GM12878 (cell line): Measurements from ENCODE around the gene COL17A1. TPM values are rescaled to one million over a fixed set of nuclear protein-coding genes. Genes with fewer than 3 reads are reported as not detected.

Source experiments
- ATAC-seq: fragments of 200-7000 bp; cut with Tn5 transposase; 3 replicates; pipeline ENCODE4 v1.9.1; 2020; ENCODE audit warnings: mild to moderate bottlenecking, moderate library complexity
- BruUV-seq: library from RNA; stranded (reverse); fragments of 400-500 nt; replicated peaks from 2 replicates; lab custom pipeline; 2021; lab: Mats Ljungman, UMichigan
- CTCF ChIA-PET: fragments of 300-600 bp; sonication (Branson Sonifier 250); formaldehyde crosslinking; extraction: SDS; loops from one replicate; lab custom pipeline; 2021; ENCODE audit warnings: inconsistent platforms; lab: Yijun Ruan, JAX
- POLR2A ChIA-PET: fragments of 350-600 bp; formaldehyde crosslinking; extraction: SDS; loops from one replicate; lab custom pipeline; 2021; ENCODE audit warnings: inconsistent platforms; lab: Charles Lee
- RAD21 ChIA-PET: fragments of 300-600 bp; sonication (Branson Sonifier 250); formaldehyde crosslinking; loops from one replicate; lab custom pipeline; 2023; ENCODE audit warnings: antibody characterized with exemption; ENCODE audit not compliant: unreplicated experiment; lab: Charles Lee
- SMC1A ChIA-PET: fragments of 300-600 bp; sonication (Branson Sonifier 250); formaldehyde crosslinking; loops from one replicate; lab custom pipeline; 2023; ENCODE audit not compliant: unreplicated experiment, uncharacterized antibody; lab: Charles Lee
- DNase-seq: peaks from one replicate; pipeline ENCODE4 v3.0.0-alpha.2; 2011; ENCODE audit warnings: low read depth, low spot score
- FAIRE-seq: peaks from 3 replicates; lab custom pipeline; 2011; peaks lifted over from hg19 to GRCh38; lab: Jason Lieb, UNC
- H2AFZ ChIP-seq: 2 replicates; pipeline ENCODE4 v1.6.0; 2011; ENCODE audit warnings: low read depth, low read length, control low read depth; ENCODE audit not compliant: control insufficient read depth
- H3K27ac ChIP-seq: 2 replicates; pipeline ENCODE4 v1.5.1; 2011; ENCODE audit warnings: control low read depth; ENCODE audit not compliant: control insufficient read depth, insufficient read depth
- H3K27me3 ChIP-seq, 2 experiments: replicated peaks in 1 of 2; 2 replicates each; pipeline versions ENCODE4 v1.6.0 to v1.6.1; 2011; ENCODE audit warnings: low read length in 1 of 2; ENCODE audit not compliant: control insufficient read depth in 2 of 2, insufficient read depth in 2 of 2
- H3K36me3 ChIP-seq, 2 experiments: 2 replicates each; pipeline ENCODE4 v1.5.1; 2011; ENCODE audit warnings: low read length in 1 of 2; ENCODE audit not compliant: control insufficient read depth in 2 of 2, insufficient read depth in 2 of 2
- H3K4me1 ChIP-seq: 2 replicates; pipeline ENCODE4 v1.6.1; 2011; ENCODE audit warnings: mild to moderate bottlenecking, low read length, moderate library complexity, mixed read lengths; ENCODE audit not compliant: control insufficient read depth, insufficient read depth
- H3K4me2 ChIP-seq: 2 replicates; pipeline ENCODE4 v1.6.0; 2011; ENCODE audit warnings: control low read depth; ENCODE audit not compliant: control insufficient read depth, insufficient read depth
- H3K4me3 ChIP-seq: fragments of 200-600 bp; sonication (generic); 2 replicates; pipeline ENCODE4 v1.5.1; 2016
- H3K79me2 ChIP-seq: 2 replicates; pipeline ENCODE4 v1.6.0; 2011; ENCODE audit warnings: low read length; ENCODE audit not compliant: control insufficient read depth, insufficient read depth
- H3K9ac ChIP-seq: 2 replicates; pipeline ENCODE4 v1.8.0; 2011; ENCODE audit warnings: low read length, control low read depth, mixed read lengths; ENCODE audit not compliant: control insufficient read depth, insufficient read depth
- H3K9me3 ChIP-seq: replicated peaks from 3 replicates; pipeline ENCODE4 v1.5.1; 2011; ENCODE audit warnings: mild to moderate bottlenecking, low read length; ENCODE audit not compliant: control insufficient read depth, insufficient read depth
- H4K20me1 ChIP-seq: 2 replicates; pipeline ENCODE4 v1.6.0; 2011; ENCODE audit not compliant: control insufficient read depth, insufficient read depth
- BCLAF1 ChIP-seq: fragments of 450-650 bp; IDR thresholded peaks from 2 replicates; pipeline ENCODE4 v1.6.1; 2017; ENCODE audit warnings: antibody characterized with exemption, mild to moderate bottlenecking, moderate library complexity
- NFXL1 ChIP-seq: fragments of 450-650 bp; IDR thresholded peaks from 2 replicates; pipeline ENCODE4 v1.6.1; 2017; ENCODE audit warnings: antibody characterized with exemption, mild to moderate bottlenecking, borderline replicate concordance
- NR2F1 ChIP-seq: fragments of 450-650 bp; conservative IDR thresholded peaks from 2 replicates; pipeline ENCODE4 v1.6.1; 2017; ENCODE audit warnings: mild to moderate bottlenecking
- PAX5 ChIP-seq: IDR thresholded peaks from 2 replicates; pipeline ENCODE4 v1.6.1; 2011; ENCODE audit warnings: low read depth, low read length, borderline replicate concordance
- POLR2AphosphoS5 ChIP-seq: IDR thresholded peaks from 2 replicates; pipeline ENCODE4 v1.6.1; 2011; ENCODE audit warnings: mild to moderate bottlenecking, low read length, inconsistent platforms
- RELB ChIP-seq: fragments of 450-650 bp; IDR thresholded peaks from 2 replicates; pipeline ENCODE4 v1.6.1; 2017; ENCODE audit warnings: low read depth, mild to moderate bottlenecking, moderate library complexity
- SREBF2 ChIP-seq: IDR thresholded peaks from 2 replicates; pipeline ENCODE4 v1.6.1; 2012; ENCODE audit warnings: mild to moderate bottlenecking, low read length
- WGBS: methylation state at CpG from one replicate; pipeline ENCODE4 v1.1.6; 2016; ENCODE audit warnings: low lambda C conversion rate; ENCODE audit not compliant: insufficient replicate concordance, insufficient coverage; ENCODE audit errors: missing lambda C conversion rate; 5-methylcytosine and 5-hydroxymethylcytosine counted together
- in situ Hi-C: fragments of 300-500 bp; cut with MboI; formaldehyde crosslinking; loops from 9 replicates; pipeline ENCODE4 v1.14.3; 2018; ENCODE audit warnings: mixed read lengths
- intact Hi-C: fragments of 100-400 bp; cut with micrococcal nuclease; formaldehyde crosslinking; loops from one replicate; pipeline ENCODE4 v1.14.2; 2022; ENCODE audit not compliant: unreplicated experiment
- polyA plus RNA-seq, 11 experiments: library from polyadenylated mRNA; depleted of rRNA in 4 of 11; unstranded in 6 of 11; stranded (reverse) in 5 of 11; fragments of >200 nt; fragmentation: Nextera tagmentation in 4 of 11; fragmentation: Illumina TruSeq in 1 of 11; extraction: Ambion mirVana in 4 of 11; extraction: Trizol in 1 of 11; gene quantifications; 1 replicate in 1 of 11; 2 replicates in 10 of 11; pipeline versions ENCODE4 v1.2.1 to v1.2.3, GENCODE V29; 2011 to 2016; ENCODE audit warnings: inconsistent platforms in 2 of 11, missing spikeins in 2 of 11, low read depth in 1 of 11
- total RNA-seq, 4 experiments: library from RNA; depleted of rRNA in 3 of 4; stranded (reverse); fragments of >200 nt in 3 of 4; fragmentation: Illumina TruSeq in 1 of 4; extraction: Trizol in 1 of 4; gene quantifications; 2 replicates each; pipeline versions ENCODE4 v1.2.1 to v1.2.3, GENCODE V29; 2013 to 2021
- TF ChIP-seq, protein P1 (sequence below): IDR thresholded peaks from 2 replicates; pipeline ENCODE4 v1.6.1; 2011; ENCODE audit warnings: low read depth, low read length, improper control_type of control experiment, borderline replicate concordance
- TF ChIP-seq, protein P2 (sequence below): fragments of 450-650 bp; IDR thresholded peaks from 2 replicates; pipeline ENCODE4 v1.6.1; 2018; ENCODE audit warnings: mild to moderate bottlenecking, low read depth, moderate library complexity; ENCODE audit not compliant: partially characterized antibody

COL17A1 gene
- total and polyA plus RNA-seq, 10 of the 15 experiments (the other 5 are each of a cell fraction or from before 2014, with no cell fraction given) = 0.08 to 0.22 TPM; not detected in 8

- no peaks in the 10 kb centered on the region for H4K20me1 ChIP-seq
- H3K36me3 ChIP-seq = no peaks in the 10 kb centered on the region
- H2AFZ ChIP-seq = no peak overlapping the region
- RAD21 ChIA-PET = no interaction called here
- no peaks in the 10 kb centered on the region; a peak in 1 of 4 replicates for H3K27me3 ChIP-seq
- no peak overlapping the region for H3K4me2 ChIP-seq
- H3K4me1 ChIP-seq = no peaks in the 10 kb centered on the region
- CTCF ChIA-PET = interaction anchor here (1.3 kb wide), 1 partner anchor 58 kb away, joined by 3 read pairs; no protein-coding TSS in a partner anchor
- in situ Hi-C loops = no loop called here
- no TSS peak for BruUV-seq
- SMC1A ChIA-PET = interaction anchor here (1.0 to 3.6 kb wide), 4 partner anchors 14 to 184 kb away, joined by 3 to 12 read pairs (median 4); partner anchors contain the start of gene SFR1
- H3K27ac ChIP-seq = no peak overlapping the region
- H3K9ac ChIP-seq = no peak overlapping the region
- TF ChIP-seq PAX5 (no peak), NR2F1 (no peak), NFXL1 (no peak), BCLAF1 (no peak), RELB (no peak), SREBF2 (no peak), POLR2AphosphoS5 (no peak)
- TF ChIP-seq, protein P1, sequence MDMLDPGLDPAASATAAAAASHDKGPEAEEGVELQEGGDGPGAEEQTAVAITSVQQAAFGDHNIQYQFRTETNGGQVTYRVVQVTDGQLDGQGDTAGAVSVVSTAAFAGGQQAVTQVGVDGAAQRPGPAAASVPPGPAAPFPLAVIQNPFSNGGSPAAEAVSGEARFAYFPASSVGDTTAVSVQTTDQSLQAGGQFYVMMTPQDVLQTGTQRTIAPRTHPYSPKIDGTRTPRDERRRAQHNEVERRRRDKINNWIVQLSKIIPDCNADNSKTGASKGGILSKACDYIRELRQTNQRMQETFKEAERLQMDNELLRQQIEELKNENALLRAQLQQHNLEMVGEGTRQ = no peak
- TF ChIP-seq, protein P2, sequence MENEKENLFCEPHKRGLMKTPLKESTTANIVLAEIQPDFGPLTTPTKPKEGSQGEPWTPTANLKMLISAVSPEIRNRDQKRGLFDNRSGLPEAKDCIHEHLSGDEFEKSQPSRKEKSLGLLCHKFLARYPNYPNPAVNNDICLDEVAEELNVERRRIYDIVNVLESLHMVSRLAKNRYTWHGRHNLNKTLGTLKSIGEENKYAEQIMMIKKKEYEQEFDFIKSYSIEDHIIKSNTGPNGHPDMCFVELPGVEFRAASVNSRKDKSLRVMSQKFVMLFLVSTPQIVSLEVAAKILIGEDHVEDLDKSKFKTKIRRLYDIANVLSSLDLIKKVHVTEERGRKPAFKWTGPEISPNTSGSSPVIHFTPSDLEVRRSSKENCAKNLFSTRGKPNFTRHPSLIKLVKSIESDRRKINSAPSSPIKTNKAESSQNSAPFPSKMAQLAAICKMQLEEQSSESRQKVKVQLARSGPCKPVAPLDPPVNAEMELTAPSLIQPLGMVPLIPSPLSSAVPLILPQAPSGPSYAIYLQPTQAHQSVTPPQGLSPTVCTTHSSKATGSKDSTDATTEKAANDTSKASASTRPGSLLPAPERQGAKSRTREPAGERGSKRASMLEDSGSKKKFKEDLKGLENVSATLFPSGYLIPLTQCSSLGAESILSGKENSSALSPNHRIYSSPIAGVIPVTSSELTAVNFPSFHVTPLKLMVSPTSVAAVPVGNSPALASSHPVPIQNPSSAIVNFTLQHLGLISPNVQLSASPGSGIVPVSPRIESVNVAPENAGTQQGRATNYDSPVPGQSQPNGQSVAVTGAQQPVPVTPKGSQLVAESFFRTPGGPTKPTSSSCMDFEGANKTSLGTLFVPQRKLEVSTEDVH = no peak
- 0% methylated on average over 1 of the region's 1 CpG for WGBS
- H3K9me3 ChIP-seq = no peaks in the 10 kb centered on the region
- no peak for ATAC-seq
- POLR2A ChIA-PET = no interaction called here
- no peak for DNase-seq
- intact Hi-C loops = no loop called here
- no peak overlapping the region for H3K4me3 ChIP-seq
- FAIRE-seq = no peak
- H3K79me2 ChIP-seq = no peaks in the 10 kb centered on the region
These were observed 19.9 kb downstream of the COL17A1 start for GRCh38 chr10:104065748-104066147.
